Suprapubic skin (tissue), 3 donors: ENCODE results near the gene PSMB3.

Experiments
- CTCF ChIP-seq, 2 donors: fragments of 200-600 bp in 1 of 2; fragments of 450-650 bp in 1 of 2; sonication (generic) in 1 of 2; IDR thresholded peaks; one replicate each; pipeline ENCODE4 v1.5.1; 2016 to 2019; ENCODE audit warnings: antibody characterized with exemption in 2 of 2, mild to moderate bottlenecking in 1 of 2, moderate library complexity in 1 of 2
- POLR2AphosphoS5 ChIP-seq, 3 donors: sonication (generic); formaldehyde crosslinking; IDR thresholded peaks; one replicate each; pipeline ENCODE4 v1.6.1; 2017; ENCODE audit warnings: antibody characterized with exemption in 3 of 3

DNA sequence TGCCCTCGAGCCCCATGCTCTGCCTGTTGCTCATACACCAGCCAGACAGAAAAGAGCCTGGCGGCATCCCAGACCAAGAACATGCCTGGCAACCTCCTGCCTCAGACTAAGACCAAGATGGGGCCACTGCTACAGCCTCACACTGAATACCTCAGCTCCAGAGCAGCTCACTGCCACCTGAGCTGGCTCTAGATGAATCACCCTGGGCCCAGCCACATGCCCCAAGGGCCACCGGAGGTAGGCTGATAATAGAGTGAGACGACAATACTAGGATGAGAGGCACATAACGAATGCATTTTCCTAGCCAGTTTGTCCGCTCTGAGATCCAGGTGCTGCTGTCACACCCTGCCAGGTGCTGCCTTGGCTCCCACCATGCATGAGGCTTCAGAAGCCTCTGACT, 33.8 kb downstream of the PSMB3 start:
- no peak for TF ChIP-seq CTCF (IDR thresholded peaks at IDR 0.05)
- no peak for TF ChIP-seq POLR2AphosphoS5 (IDR thresholded peaks at IDR 0.05)
